Activated naive CD4-positive, alpha-beta T cell treated with anti-CD3 and anti-CD28 coated beads, Interleukin-2, amount 50 U/mL, for 72 hours (primary cell): Measurements from ENCODE around the gene PATJ. TPM values are rescaled to one million over a fixed set of nuclear protein-coding genes. Genes with fewer than 3 reads are reported as not detected.

Experiments
- ATAC-seq, 2 donors: fragments of 150-1000 bp; cut with Tn5 transposase; 2 replicates each; pipeline ENCODE4 v1.10.0; 2021; ENCODE audit warnings: mild to moderate bottlenecking in 2 of 2, moderate library complexity in 2 of 2
- DNase-seq, 2 donors: peaks; one replicate each; pipeline ENCODE4 v3.0.0; 2021 to 2022; ENCODE audit warnings: low spot score in 2 of 2
- H3K27ac Mint-ChIP-seq, 2 donors: one replicate each; pipeline ENCODE4 v1.8.0; 2022; ENCODE audit warnings: mild to moderate bottlenecking in 2 of 2, mixed read lengths in 2 of 2
- H3K36me3 Mint-ChIP-seq, 2 donors: one replicate each; pipeline ENCODE4 v1.8.0; 2022; ENCODE audit warnings: mixed read lengths in 2 of 2
- H3K9me3 Mint-ChIP-seq, 2 donors: one replicate each; pipeline ENCODE4 v1.8.0; 2022; ENCODE audit warnings: mixed read lengths in 2 of 2
- total RNA-seq, 2 donors: library from RNA; stranded (reverse); gene quantifications; one replicate each; pipeline ENCODE4 v1.2.3, GENCODE V29; 2022

PATJ gene
- total RNA-seq, 2 donors from 2014 or later: 21.5 to 24.7 TPM

GRCh38 chr1:61742620-61743430 lies 545 bp downstream of the PATJ start:
- peak in 1 of 2 donors; percentile 13 for DNase-seq
- ATAC-seq: peak in 1 of 2 donors; percentile 69
- no peaks in the 10 kb centered on the region for H3K9me3 Mint-ChIP-seq
- peak overlapping the region; percentile 5 to 65 for H3K27ac Mint-ChIP-seq
- H3K36me3 Mint-ChIP-seq: peaks cover 6 to 7% of the 10 kb centered on the region in 2 donors

GRCh38 chr1:61743431-61743705 lies 1.1 kb downstream of the PATJ start:
- Mint-ChIP-seq H3K36me3 (peaks cover 6 to 7% of the 10 kb centered on the region in 2 donors), H3K27ac (peak overlapping the region; percentile 5 to 65), H3K9me3 (no peaks in the 10 kb centered on the region)
- DNase-seq: no peak
- no peak for ATAC-seq

GRCh38 chr1:61743716-61744580 lies 1.7 kb downstream of the PATJ start:
- Mint-ChIP-seq H3K36me3 (peaks cover 6 to 7% of the 10 kb centered on the region in 2 donors), H3K9me3 (no peaks in the 10 kb centered on the region), H3K27ac (peak overlapping the region in 1 of 2 donors; percentile 5)
- DNase-seq (no peak), ATAC-seq (no peak)

- Mint-ChIP-seq H3K9me3 (no peaks in the 10 kb centered on the region), H3K27ac (no peak overlapping the region), H3K36me3 (peaks cover 3% of the 10 kb centered on the region in 2 donors)
- DNase-seq: no peak
- ATAC-seq: no peak
Measured at GRCh38 chr1:61746813-61747212, 4.5 kb downstream of the PATJ start.

GRCh38 chr1:61748566-61748965 lies 6.3 kb downstream of the PATJ start:
- no peak overlapping the region for H3K27ac Mint-ChIP-seq
- no peaks in the 10 kb centered on the region for H3K36me3 Mint-ChIP-seq
- ATAC-seq (no peak), DNase-seq (no peak)
- no peaks in the 10 kb centered on the region for H3K9me3 Mint-ChIP-seq

GRCh38 chr1:61749574-61749973 lies 7.3 kb downstream of the PATJ start:
- Mint-ChIP-seq H3K9me3 (no peaks in the 10 kb centered on the region), H3K27ac (no peak overlapping the region), H3K36me3 (no peaks in the 10 kb centered on the region)
- DNase-seq (no peak), ATAC-seq (no peak)

- H3K9me3 Mint-ChIP-seq: no peaks in the 10 kb centered on the region
- H3K27ac Mint-ChIP-seq: peak overlapping the region in 1 of 2 donors; percentile 65
- no peak for ATAC-seq
- DNase-seq: no peak
- no peaks in the 10 kb centered on the region for H3K36me3 Mint-ChIP-seq
Measured at GRCh38 chr1:61752921-61753389, 10.7 kb downstream of the PATJ start.

- Mint-ChIP-seq H3K9me3 (no peaks in the 10 kb centered on the region), H3K27ac (peak overlapping the region; percentile 65 to 92), H3K36me3 (no peaks in the 10 kb centered on the region)
- ATAC-seq: peak; percentile 78 to 94
- DNase-seq: no peak
Measured at GRCh38 chr1:61753998-61754508, 11.8 kb downstream of the PATJ start.

GRCh38 chr1:61754545-61754944 lies 12.3 kb downstream of the PATJ start:
- Mint-ChIP-seq H3K36me3 (no peaks in the 10 kb centered on the region), H3K9me3 (no peaks in the 10 kb centered on the region), H3K27ac (peak overlapping the region; percentile 65 to 92)
- DNase-seq (no peak), ATAC-seq (peak; percentile 55 to 56)

GRCh38 chr1:61756773-61757172 lies 14.5 kb downstream of the PATJ start:
- H3K27ac Mint-ChIP-seq: no peak overlapping the region
- no peaks in the 10 kb centered on the region for H3K9me3 Mint-ChIP-seq
- H3K36me3 Mint-ChIP-seq: no peaks in the 10 kb centered on the region
- ATAC-seq (no peak), DNase-seq (no peak)

- peak overlapping the region in 1 of 2 donors; percentile 66 for H3K27ac Mint-ChIP-seq
- no peaks in the 10 kb centered on the region for H3K9me3 Mint-ChIP-seq
- peak in 1 of 2 donors; percentile 46 for ATAC-seq
- H3K36me3 Mint-ChIP-seq: no peaks in the 10 kb centered on the region
- no peak for DNase-seq
Measured at GRCh38 chr1:61757950-61758349, 15.7 kb downstream of the PATJ start.

- H3K27ac Mint-ChIP-seq: no peak overlapping the region
- ATAC-seq (no peak), DNase-seq (no peak)
- H3K9me3 Mint-ChIP-seq: no peaks in the 10 kb centered on the region
- no peaks in the 10 kb centered on the region for H3K36me3 Mint-ChIP-seq
Measured at GRCh38 chr1:61770131-61770530, 27.9 kb downstream of the PATJ start.

- DNase-seq: no peak
- H3K27ac Mint-ChIP-seq: no peak overlapping the region
- ATAC-seq: no peak
- H3K36me3 Mint-ChIP-seq: peaks cover 0 to 13% of the 10 kb centered on the region in 2 donors
- H3K9me3 Mint-ChIP-seq: no peaks in the 10 kb centered on the region
Measured at GRCh38 chr1:61776091-61776490, 33.8 kb downstream of the PATJ start.

GRCh38 chr1:61779231-61779630 lies 37.0 kb downstream of the PATJ start:
- Mint-ChIP-seq H3K36me3 (peaks cover 0 to 13% of the 10 kb centered on the region in 2 donors), H3K9me3 (no peaks in the 10 kb centered on the region), H3K27ac (no peak overlapping the region)
- DNase-seq (no peak), ATAC-seq (no peak)

GRCh38 chr1:61781151-61781550 lies 38.9 kb downstream of the PATJ start:
- Mint-ChIP-seq H3K9me3 (no peaks in the 10 kb centered on the region), H3K36me3 (peaks cover 0 to 14% of the 10 kb centered on the region in 2 donors), H3K27ac (no peak overlapping the region)
- DNase-seq (no peak), ATAC-seq (no peak)

- ATAC-seq: peak; percentile 97 to 98
- peak; percentile 57 to 63 for DNase-seq
- Mint-ChIP-seq H3K36me3 (peaks cover 2 to 18% of the 10 kb centered on the region in 2 donors), H3K9me3 (no peaks in the 10 kb centered on the region), H3K27ac (peak overlapping the region in 1 of 2 donors; percentile 80)
Measured at GRCh38 chr1:61782771-61783170, 40.5 kb downstream of the PATJ start.

- no peak overlapping the region for H3K27ac Mint-ChIP-seq
- no peaks in the 10 kb centered on the region for H3K9me3 Mint-ChIP-seq
- ATAC-seq (no peak), DNase-seq (no peak)
- peaks cover 4 to 11% of the 10 kb centered on the region in 2 donors for H3K36me3 Mint-ChIP-seq
Measured at GRCh38 chr1:61784726-61785125, 42.4 kb downstream of the PATJ start.
